ENCODE results near the gene SYCN. TPM values are rescaled to one million over a fixed set of nuclear protein-coding genes. Genes with fewer than 3 reads are reported as not detected.
"Not testable (repeated sequence)": the region's sequence is repeated elsewhere in the genome, so short reads cannot be mapped to it uniquely, and the experiment has no call there.

The SYCN gene, protein sequence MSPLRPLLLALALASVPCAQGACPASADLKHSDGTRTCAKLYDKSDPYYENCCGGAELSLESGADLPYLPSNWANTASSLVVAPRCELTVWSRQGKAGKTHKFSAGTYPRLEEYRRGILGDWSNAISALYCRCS
- polyA plus RNA-seq: not detected

DNA sequence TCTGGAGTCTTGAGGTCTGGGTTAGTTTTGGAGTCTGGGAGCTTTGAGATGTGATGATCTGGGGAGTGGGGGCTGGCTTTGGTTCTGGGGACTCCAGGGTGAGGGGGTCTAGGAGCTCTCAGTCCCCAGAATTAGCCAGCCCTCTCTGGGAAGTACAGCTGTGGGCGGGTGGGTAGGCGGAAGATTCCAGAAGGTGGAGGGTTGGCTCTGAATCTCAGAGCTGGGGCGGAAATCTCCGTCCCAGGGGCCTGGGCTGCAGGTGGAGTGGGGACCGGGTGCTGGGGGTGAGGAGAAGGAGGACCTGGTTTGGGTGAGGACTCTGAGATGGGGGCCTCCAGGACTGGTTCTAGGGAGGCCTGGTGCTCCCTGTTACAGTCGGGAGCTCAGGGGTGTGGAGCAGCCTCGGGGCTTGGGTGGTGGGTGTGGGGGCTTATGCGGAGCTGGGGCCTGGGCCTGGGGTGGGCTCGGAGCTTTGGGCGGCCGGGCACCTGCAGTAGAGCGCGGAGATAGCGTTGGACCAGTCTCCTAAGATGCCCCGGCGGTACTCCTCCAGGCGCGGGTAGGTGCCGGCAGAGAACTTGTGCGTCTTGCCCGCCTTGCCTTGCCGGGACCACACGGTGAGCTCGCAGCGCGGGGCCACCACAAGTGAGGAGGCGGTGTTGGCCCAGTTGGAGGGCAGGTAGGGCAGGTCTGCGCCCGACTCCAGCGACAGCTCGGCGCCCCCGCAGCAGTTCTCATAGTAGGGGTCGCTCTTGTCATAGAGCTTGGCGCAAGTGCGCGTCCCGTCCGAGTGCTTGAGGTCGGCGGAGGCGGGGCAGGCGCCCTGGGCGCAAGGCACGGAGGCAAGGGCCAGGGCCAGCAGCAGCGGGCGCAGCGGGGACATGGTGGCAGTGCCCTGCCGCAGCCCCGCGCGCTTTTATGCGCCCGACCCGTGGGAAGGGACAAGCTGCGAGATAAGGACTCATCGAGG, at the start of gene SYCN:
SYCN (minus strand) TSS at position 892 of the 970 bp plus-strand sequence; CDS start at position 883, 9 bp downstream.
- Mint-ChIP-seq H3K27ac (no peak within 1 kb of the TSS), H3K9me3 (peaks cover 0 to 2% (median 0%) of the 10 kb centered on the region in 6 donors), H3K4me1 (no peaks in the 10 kb centered on the region), H3K27me3 (ENCODE audit: low read depth in 3 of 3) (peaks cover 15 to 28% (median 26%) of the 10 kb centered on the region in 3 donors), H3K4me3 (no peak within 1 kb of the TSS), H3K36me3 (no peaks in the 10 kb centered on the region)
- no peak for DNase-seq

DNA sequence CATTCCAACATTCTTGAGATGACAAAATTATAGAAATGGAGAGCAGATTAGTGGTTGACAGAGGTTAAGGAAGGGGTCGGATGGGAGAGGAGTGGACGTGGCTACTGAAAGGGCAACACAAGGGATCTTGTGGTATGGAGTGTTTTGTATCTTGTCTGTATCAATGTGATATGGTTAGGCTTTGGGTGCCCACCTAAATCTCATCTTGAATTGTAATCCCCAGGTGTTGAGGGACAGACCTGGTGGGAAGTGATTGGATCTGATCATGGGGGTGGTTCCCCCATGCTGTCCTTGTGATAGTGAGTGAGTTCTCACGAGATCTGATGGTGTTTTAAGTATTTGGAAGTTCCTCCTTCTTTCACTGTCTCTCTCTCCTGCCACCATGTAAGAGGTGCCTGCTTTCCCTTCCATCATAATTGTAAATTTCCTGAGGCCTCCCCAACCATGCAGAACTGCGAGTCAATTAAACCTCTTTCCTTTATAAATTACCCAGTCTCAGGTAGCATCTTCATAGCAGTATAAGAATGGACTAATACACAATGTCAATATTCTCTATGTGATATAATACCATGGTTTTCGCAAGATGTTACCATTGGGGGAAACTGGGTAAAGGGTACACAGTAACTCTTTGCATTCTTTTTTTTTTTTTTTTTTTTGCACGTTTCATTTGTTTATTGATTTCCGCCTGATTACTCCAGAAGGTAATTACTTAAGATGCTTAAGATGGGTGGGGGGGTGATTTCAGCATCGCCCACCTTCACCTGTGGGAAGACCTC, 49.5 kb upstream of the SYCN start:
- no peak overlapping the region for H3K4me3 Mint-ChIP-seq
- peaks cover 0 to 6% of the 10 kb centered on the region in 2 donors for H3K4me1 Mint-ChIP-seq
- no peak for DNase-seq
- H3K9me3 Mint-ChIP-seq: no peaks in the 10 kb centered on the region
- peak overlapping the region in 2 of 6 donors; percentile 17 to 45 for H3K27ac Mint-ChIP-seq
- H3K27me3 Mint-ChIP-seq (ENCODE audit: low read depth in 3 of 3): peaks cover 2 to 14% (median 11%) of the 10 kb centered on the region in 3 donors
- H3K36me3 Mint-ChIP-seq: no peaks in the 10 kb centered on the region

DNA sequence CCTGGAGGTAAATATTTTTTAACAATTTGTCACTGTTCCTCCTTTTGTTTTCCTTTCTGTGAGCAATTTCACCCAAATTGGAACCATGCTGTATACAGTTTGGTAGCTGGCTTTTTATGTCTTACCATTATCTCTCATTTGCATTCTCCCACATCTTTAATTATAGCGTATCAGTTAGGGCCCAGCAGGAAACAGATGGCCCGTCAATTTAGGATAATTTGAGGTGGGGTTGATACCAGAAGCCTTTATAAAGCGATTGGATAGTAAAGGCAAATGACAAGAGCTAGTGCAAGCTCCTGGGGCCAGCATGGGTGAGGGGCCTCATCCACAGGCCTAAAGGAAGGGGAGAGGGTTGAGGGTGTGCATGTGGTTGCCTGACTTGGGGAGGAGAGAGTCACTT, 48.4 kb upstream of the SYCN start:
- no peak overlapping the region for H3K4me3 Mint-ChIP-seq
- peaks cover 2 to 14% (median 13%) of the 10 kb centered on the region in 3 donors for H3K27me3 Mint-ChIP-seq (ENCODE audit: low read depth in 3 of 3)
- H3K4me1 Mint-ChIP-seq: peaks cover 0 to 6% of the 10 kb centered on the region in 2 donors
- no peak for DNase-seq
- no peaks in the 10 kb centered on the region for H3K9me3 Mint-ChIP-seq
- H3K27ac Mint-ChIP-seq: no peak overlapping the region
- H3K36me3 Mint-ChIP-seq: no peaks in the 10 kb centered on the region

- no peak for DNase-seq
- Mint-ChIP-seq H3K4me1 (peaks cover 4 to 6% of the 10 kb centered on the region in 2 donors), H3K9me3 (no peaks in the 10 kb centered on the region), H3K4me3 (no peak overlapping the region), H3K27ac (peak overlapping the region in 2 of 6 donors; percentile 2 to 11), H3K36me3 (no peaks in the 10 kb centered on the region), H3K27me3 (ENCODE audit: low read depth in 3 of 3) (peaks cover 2 to 13% (median 12%) of the 10 kb centered on the region in 3 donors)
These were observed 47.8 kb upstream of the SYCN start for GRCh38 chr19:39251846-39252245.

DNA sequence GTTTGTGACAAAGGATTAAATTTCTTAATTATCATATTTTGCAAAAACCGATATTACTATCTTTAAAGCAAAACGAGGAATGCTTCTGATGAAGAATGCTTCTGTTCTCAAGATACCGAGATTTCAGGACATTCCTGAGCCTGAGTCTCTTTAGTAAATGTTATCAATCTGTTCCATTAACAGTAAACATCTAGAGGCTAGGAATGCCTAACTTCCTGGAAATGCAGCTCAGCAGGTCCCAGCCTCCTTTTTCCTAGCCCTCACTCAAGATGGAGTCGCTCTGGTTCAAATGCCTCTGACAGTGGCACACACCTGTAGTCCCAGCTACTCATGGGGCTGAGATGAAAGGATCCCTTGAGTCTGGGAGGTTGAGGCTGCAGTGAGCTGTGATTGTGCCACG, 47.0 kb upstream of the SYCN start:
- Mint-ChIP-seq H3K4me1 (peaks cover 5 to 6% of the 10 kb centered on the region in 2 donors), H3K27ac (no peak overlapping the region), H3K36me3 (no peaks in the 10 kb centered on the region), H3K9me3 (no peaks in the 10 kb centered on the region), H3K27me3 (ENCODE audit: low read depth in 3 of 3) (peaks cover 2 to 8% (median 6%) of the 10 kb centered on the region in 3 donors), H3K4me3 (no peak overlapping the region)
- no peak for DNase-seq

- peaks cover 2 to 11% (median 5%) of the 10 kb centered on the region in 3 donors for H3K27me3 Mint-ChIP-seq (ENCODE audit: low read depth in 3 of 3)
- no peaks in the 10 kb centered on the region for H3K36me3 Mint-ChIP-seq
- H3K4me3 Mint-ChIP-seq: peak within 1 kb of the TSS in 2 of 5 donors; percentile 40 to 80
- no peaks in the 10 kb centered on the region for H3K9me3 Mint-ChIP-seq
- DNase-seq: no peak
- H3K4me1 Mint-ChIP-seq: peaks cover 5 to 6% of the 10 kb centered on the region in 2 donors
- no peak within 1 kb of the TSS for H3K27ac Mint-ChIP-seq
These were observed 44.7 kb upstream of the SYCN start, which contains the start of gene IFNL4 for GRCh38 chr19:39248806-39249205. Gene IFNL4 (minus strand): TSS chr19:39248856.

DNA sequence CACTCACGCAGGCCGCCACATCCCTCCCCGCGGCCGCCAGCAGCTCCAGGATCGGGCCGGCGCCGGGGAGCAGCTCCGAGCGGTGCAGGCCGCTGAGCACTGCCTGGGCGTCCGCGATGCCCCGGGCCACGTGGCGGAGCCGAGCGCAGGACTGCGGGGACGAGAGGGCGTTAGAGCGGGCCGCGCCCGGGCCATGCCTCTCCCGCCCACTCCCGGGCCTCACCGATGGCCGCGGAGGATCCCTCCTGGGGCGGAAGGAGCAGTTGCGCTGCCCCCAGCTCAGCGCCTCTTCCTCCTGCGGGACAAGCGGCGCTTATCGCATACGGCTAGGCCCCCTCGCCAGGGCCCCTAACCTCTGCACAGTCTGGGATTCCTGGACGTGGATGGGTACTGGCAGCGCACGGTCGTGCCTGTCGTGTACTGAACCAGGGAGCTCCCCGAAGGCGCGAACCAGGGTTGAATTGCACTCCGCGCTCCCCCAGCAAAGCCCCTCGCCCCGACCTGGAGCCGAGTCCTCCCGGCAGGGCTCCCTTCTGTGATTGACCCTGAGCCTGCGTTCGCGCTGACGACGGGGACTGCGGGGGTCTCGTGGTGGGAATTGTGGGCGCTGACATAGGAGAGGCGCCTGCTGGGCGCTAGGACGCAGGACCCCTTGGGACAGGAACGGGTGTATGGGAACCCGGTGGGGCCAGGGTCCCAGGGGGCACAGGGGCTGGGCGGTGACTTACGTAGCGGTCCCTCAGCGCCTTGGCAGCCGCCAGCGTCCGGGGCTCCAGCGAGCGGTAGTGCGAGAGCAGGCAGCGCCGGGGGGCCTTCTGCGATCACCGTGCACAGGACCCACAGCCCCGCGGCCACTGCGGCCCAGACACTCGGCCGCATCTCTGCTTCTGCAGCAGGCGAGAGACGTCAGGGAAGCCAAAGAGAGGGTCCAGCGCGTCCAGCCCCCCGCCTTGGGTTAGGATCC, 43.9 kb upstream of the SYCN start:
- no peak for DNase-seq
- Mint-ChIP-seq H3K27me3 (ENCODE audit: low read depth in 3 of 3) (peaks cover 2 to 13% (median 5%) of the 10 kb centered on the region in 3 donors), H3K4me3 (no peak overlapping the region), H3K36me3 (no peaks in the 10 kb centered on the region), H3K27ac (no peak overlapping the region), H3K4me1 (peaks cover 5 to 6% of the 10 kb centered on the region in 2 donors), H3K9me3 (no peaks in the 10 kb centered on the region)

DNA sequence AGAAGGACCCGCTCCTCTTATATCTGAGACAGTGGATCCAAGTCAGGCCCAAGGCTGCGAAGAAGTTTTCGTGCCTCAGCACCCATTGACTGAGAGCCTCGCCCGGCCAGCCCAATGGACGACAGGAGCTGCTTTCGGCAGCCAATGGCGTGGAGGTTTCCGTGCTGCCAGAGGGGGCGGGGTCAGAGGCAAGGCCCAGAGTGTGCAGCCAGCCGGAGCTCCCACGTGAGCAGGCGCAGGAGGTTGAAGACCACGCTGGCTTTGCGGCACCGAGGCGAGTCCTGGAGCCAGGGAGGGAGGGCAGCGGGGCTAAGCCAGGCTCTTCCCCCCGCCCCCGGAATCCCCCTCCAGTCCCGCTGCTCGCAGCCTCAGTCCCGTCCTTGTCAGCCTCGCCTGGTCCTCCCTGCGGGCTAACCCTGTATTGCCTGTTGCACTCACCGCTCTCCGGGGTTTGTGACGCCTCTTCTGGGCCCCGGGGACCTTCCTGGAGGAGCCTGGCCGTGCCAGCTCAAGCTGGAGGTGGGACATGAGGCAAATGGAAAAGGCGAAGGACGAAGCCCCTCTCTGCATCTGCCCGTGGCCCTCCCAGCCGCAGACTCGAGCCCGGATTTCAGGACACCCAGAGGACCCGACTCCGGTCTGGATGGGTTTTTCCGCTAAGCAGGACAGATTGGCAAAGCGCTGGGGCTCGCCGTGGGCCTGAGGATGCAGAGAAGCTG, 43.0 kb upstream of the SYCN start:
- Mint-ChIP-seq H3K4me3 (peak overlapping the region in 3 of 5 donors; percentile 53 to 59 (median 57)), H3K27ac (no peak overlapping the region), H3K9me3 (no peaks in the 10 kb centered on the region), H3K36me3 (no peaks in the 10 kb centered on the region), H3K4me1 (peaks cover 5 to 6% of the 10 kb centered on the region in 2 donors), H3K27me3 (ENCODE audit: low read depth in 3 of 3) (peaks cover 2 to 11% (median 4%) of the 10 kb centered on the region in 3 donors)
- peak in 1 of 3 donors; percentile 27 for DNase-seq

DNA sequence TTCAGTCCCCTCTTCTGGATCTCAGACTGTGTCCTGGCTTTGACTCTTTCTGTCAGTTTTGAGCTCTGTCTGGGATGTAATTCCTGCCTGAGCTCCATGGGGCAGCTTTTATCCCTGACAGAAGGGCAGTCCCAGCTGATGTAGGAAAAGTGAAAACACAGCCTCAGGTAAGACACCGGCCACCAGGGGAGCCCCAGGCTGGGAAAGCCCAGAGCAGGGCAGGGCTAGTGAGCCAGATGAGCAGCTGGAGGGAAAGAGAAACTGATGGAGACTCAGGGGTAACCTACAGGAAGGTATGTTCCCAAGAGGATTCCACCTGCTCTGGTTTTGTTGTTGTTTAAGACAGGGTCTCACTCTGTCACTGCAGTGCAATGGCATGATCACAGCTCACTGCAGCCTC, 41.1 kb upstream of the SYCN start:
- not testable (repeated sequence) for H3K4me3 Mint-ChIP-seq; DNase-seq; H3K36me3 Mint-ChIP-seq; H3K4me1 Mint-ChIP-seq; H3K27ac Mint-ChIP-seq; H3K27me3 Mint-ChIP-seq (ENCODE audit: low read depth in 3 of 3); H3K9me3 Mint-ChIP-seq

- H3K4me1 Mint-ChIP-seq; H3K4me3 Mint-ChIP-seq; H3K36me3 Mint-ChIP-seq; H3K27me3 Mint-ChIP-seq (ENCODE audit: low read depth in 3 of 3); H3K27ac Mint-ChIP-seq; H3K9me3 Mint-ChIP-seq; DNase-seq: not testable (repeated sequence)
These were observed 40.5 kb upstream of the SYCN start, which contains the start of gene IFNL3 for GRCh38 chr19:39244410-39245100. Gene IFNL3 (minus strand): TSS chr19:39245006. CDS start chr19:39244967, 39 bp downstream.

- not testable (repeated sequence) for H3K4me3 Mint-ChIP-seq; DNase-seq; H3K36me3 Mint-ChIP-seq; H3K4me1 Mint-ChIP-seq; H3K9me3 Mint-ChIP-seq; H3K27ac Mint-ChIP-seq; H3K27me3 Mint-ChIP-seq (ENCODE audit: low read depth in 3 of 3)
These were observed 39.7 kb upstream of the SYCN start for GRCh38 chr19:39243741-39244140.

DNA sequence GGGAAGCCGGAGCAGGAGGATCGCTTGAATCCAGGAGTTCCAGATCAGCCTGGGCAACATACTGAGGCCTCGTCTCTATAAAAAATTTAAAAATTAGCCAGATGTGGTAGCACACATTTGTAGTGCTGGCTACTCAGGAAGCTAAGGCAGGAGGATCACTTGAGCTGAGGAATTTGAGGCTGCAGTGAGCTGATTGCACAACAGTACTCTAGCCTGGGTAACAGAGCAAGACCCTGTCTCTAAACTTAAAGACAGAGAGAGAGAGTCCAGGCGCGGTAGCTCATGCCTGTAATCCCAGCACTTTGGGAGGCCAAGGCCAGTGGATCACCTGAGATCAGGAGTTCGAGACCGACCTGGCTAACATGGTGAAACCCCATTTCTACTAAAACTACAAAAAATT, 36.4 kb upstream of the SYCN start:
- Mint-ChIP-seq H3K9me3 (no peaks in the 10 kb centered on the region), H3K4me1 (peaks cover 23 to 27% of the 10 kb centered on the region in 2 donors), H3K27me3 (ENCODE audit: low read depth in 3 of 3) (peaks cover 0 to 5% (median 0%) of the 10 kb centered on the region in 3 donors), H3K27ac (no peak overlapping the region), H3K36me3 (no peaks in the 10 kb centered on the region), H3K4me3 (no peak overlapping the region)
- DNase-seq: no peak

Measured in immature natural killer cell (primary cell).